T-helper 2 cell treated with Interferon-gamma antibody and Interleukin-4, amounts not matched to agents 5 μg/mL and 100 μg/mL, for 36 hours (primary cell): ENCODE measurements around the gene BCAR3.
"Not testable (repeated sequence)": the region's sequence is repeated elsewhere in the genome, so short reads cannot be mapped to it uniquely, and the experiment has no call there.

Experiments used
- DNase-seq: peaks from one replicate; pipeline ENCODE4 v3.0.0; 2021; ENCODE audit warnings: low spot score
- H3K27ac Mint-ChIP-seq: one replicate; pipeline ENCODE4 v1.8.0; 2021; ENCODE audit warnings: mild to moderate bottlenecking, mixed read lengths
- H3K27me3 Mint-ChIP-seq: one replicate; pipeline ENCODE4 v1.8.0; 2021; ENCODE audit warnings: low read depth, mixed read lengths
- H3K36me3 Mint-ChIP-seq: one replicate; pipeline ENCODE4 v1.8.0; 2021; ENCODE audit warnings: low read depth, mixed read lengths
- H3K4me1 Mint-ChIP-seq: one replicate; pipeline ENCODE4 v1.8.0; 2021; ENCODE audit warnings: low read depth, mixed read lengths
- H3K4me3 Mint-ChIP-seq: one replicate; pipeline ENCODE4 v1.8.0; 2022; ENCODE audit warnings: mild to moderate bottlenecking, moderate library complexity, mixed read lengths
- H3K9me3 Mint-ChIP-seq: one replicate; pipeline ENCODE4 v1.8.0; 2021; ENCODE audit warnings: mixed read lengths

Gene BCAR3

GRCh38 chr1:93573940-93574469, 107.6 kb downstream of the BCAR3 start:
- Mint-ChIP-seq H3K9me3 (no peaks in the 10 kb centered on the region), H3K4me1 (no peaks in the 10 kb centered on the region), H3K27ac (no peak overlapping the region), H3K27me3 (no peaks in the 10 kb centered on the region), H3K4me3 (no peak overlapping the region), H3K36me3 (peaks cover 5% of the 10 kb centered on the region)
- DNase-seq: no peak

- no peak for DNase-seq
- no peaks in the 10 kb centered on the region for H3K9me3 Mint-ChIP-seq
- no peak overlapping the region for H3K4me3 Mint-ChIP-seq
- no peaks in the 10 kb centered on the region for H3K4me1 Mint-ChIP-seq
- no peak overlapping the region for H3K27ac Mint-ChIP-seq
- H3K36me3 Mint-ChIP-seq: peaks cover 12% of the 10 kb centered on the region
- H3K27me3 Mint-ChIP-seq: no peaks in the 10 kb centered on the region
Measured at GRCh38 chr1:93571623-93572310, 109.9 kb downstream of the BCAR3 start.

- Mint-ChIP-seq H3K4me1 (peaks cover 4% of the 10 kb centered on the region), H3K27me3 (no peaks in the 10 kb centered on the region), H3K4me3 (no peak overlapping the region), H3K27ac (no peak overlapping the region), H3K36me3 (peaks cover 16% of the 10 kb centered on the region), H3K9me3 (no peaks in the 10 kb centered on the region)
- no peak for DNase-seq
Measured at GRCh38 chr1:93569489-93569888, 112.1 kb downstream of the BCAR3 start.

GRCh38 chr1:93567255-93567918, 114.2 kb downstream of the BCAR3 start:
- no peak overlapping the region for H3K4me3 Mint-ChIP-seq
- DNase-seq: no peak
- H3K27ac Mint-ChIP-seq: no peak overlapping the region
- no peaks in the 10 kb centered on the region for H3K9me3 Mint-ChIP-seq
- peaks cover 6% of the 10 kb centered on the region for H3K4me1 Mint-ChIP-seq
- H3K27me3 Mint-ChIP-seq: no peaks in the 10 kb centered on the region
- peaks cover 18% of the 10 kb centered on the region for H3K36me3 Mint-ChIP-seq

GRCh38 chr1:93566227-93566626, 115.4 kb downstream of the BCAR3 start:
- Mint-ChIP-seq H3K9me3 (no peaks in the 10 kb centered on the region), H3K36me3 (peaks cover 22% of the 10 kb centered on the region), H3K4me3 (no peak overlapping the region)

GRCh38 chr1:93565496-93566206, 116.0 kb downstream of the BCAR3 start:
- H3K9me3 Mint-ChIP-seq: no peaks in the 10 kb centered on the region
- H3K27ac Mint-ChIP-seq: no peak overlapping the region
- peaks cover 25% of the 10 kb centered on the region for H3K36me3 Mint-ChIP-seq
- no peak overlapping the region for H3K4me3 Mint-ChIP-seq
- no peaks in the 10 kb centered on the region for H3K27me3 Mint-ChIP-seq
- peaks cover 6% of the 10 kb centered on the region for H3K4me1 Mint-ChIP-seq
- DNase-seq: no peak

More at GRCh38 chr1:93566227-93566626, 115.4 kb downstream of the BCAR3 start:
- H3K27ac Mint-ChIP-seq: no peak overlapping the region
- peaks cover 6% of the 10 kb centered on the region for H3K4me1 Mint-ChIP-seq
- DNase-seq: no peak
- no peaks in the 10 kb centered on the region for H3K27me3 Mint-ChIP-seq

- no peak for DNase-seq
- peaks cover 5% of the 10 kb centered on the region for H3K9me3 Mint-ChIP-seq
- no peaks in the 10 kb centered on the region for H3K27me3 Mint-ChIP-seq
- H3K36me3 Mint-ChIP-seq: peaks cover 30% of the 10 kb centered on the region
- H3K27ac Mint-ChIP-seq: no peak overlapping the region
- no peak overlapping the region for H3K4me3 Mint-ChIP-seq
- H3K4me1 Mint-ChIP-seq: peaks cover 21% of the 10 kb centered on the region
Measured at GRCh38 chr1:93559695-93560094, 121.9 kb downstream of the BCAR3 start.

- Mint-ChIP-seq H3K4me3 (no peak overlapping the region), H3K36me3 (peaks cover 28% of the 10 kb centered on the region), H3K27ac (no peak overlapping the region), H3K27me3 (no peaks in the 10 kb centered on the region), H3K9me3 (peaks cover 5% of the 10 kb centered on the region), H3K4me1 (peaks cover 22% of the 10 kb centered on the region)
- DNase-seq: no peak
Measured at GRCh38 chr1:93559045-93559444, 122.6 kb downstream of the BCAR3 start.

GRCh38 chr1:93556291-93556690, 125.3 kb downstream of the BCAR3 start:
- H3K36me3 Mint-ChIP-seq: peaks cover 23% of the 10 kb centered on the region
- H3K9me3 Mint-ChIP-seq: peaks cover 5% of the 10 kb centered on the region
- DNase-seq: no peak
- H3K27me3 Mint-ChIP-seq: peaks cover 13% of the 10 kb centered on the region
- no peak overlapping the region for H3K27ac Mint-ChIP-seq
- peaks cover 44% of the 10 kb centered on the region for H3K4me1 Mint-ChIP-seq
- no peak overlapping the region for H3K4me3 Mint-ChIP-seq

- Mint-ChIP-seq H3K4me1 (peaks cover 44% of the 10 kb centered on the region), H3K36me3 (peaks cover 14% of the 10 kb centered on the region), H3K27ac (peak overlapping the region; percentile 60), H3K9me3 (peaks cover 5% of the 10 kb centered on the region), H3K4me3 (peak overlapping the region; percentile 70), H3K27me3 (peaks cover 13% of the 10 kb centered on the region)
- DNase-seq: no peak
Measured at GRCh38 chr1:93554883-93555872, 126.5 kb downstream of the BCAR3 start.

- not testable (repeated sequence) for H3K4me3 Mint-ChIP-seq, DNase-seq, H3K9me3 Mint-ChIP-seq, H3K36me3 Mint-ChIP-seq, H3K27ac Mint-ChIP-seq
- peaks cover 44% of the 10 kb centered on the region for H3K4me1 Mint-ChIP-seq
- peaks cover 13% of the 10 kb centered on the region for H3K27me3 Mint-ChIP-seq
Measured at GRCh38 chr1:93553886-93554490, 127.6 kb downstream of the BCAR3 start.

GRCh38 chr1:93552741-93553455, 128.7 kb downstream of the BCAR3 start:
- H3K27ac Mint-ChIP-seq: no peak overlapping the region
- no peak overlapping the region for H3K4me3 Mint-ChIP-seq
- peaks cover 41% of the 10 kb centered on the region for H3K4me1 Mint-ChIP-seq
- H3K27me3 Mint-ChIP-seq: peaks cover 13% of the 10 kb centered on the region
- no peaks in the 10 kb centered on the region for H3K9me3 Mint-ChIP-seq
- DNase-seq: no peak
- H3K36me3 Mint-ChIP-seq: peaks cover 2% of the 10 kb centered on the region
